K562 (cell line): ENCODE data around the gene CASP2. TPM values are rescaled to one million over a fixed set of nuclear protein-coding genes. Genes with fewer than 3 reads are reported as not detected.

Experiments
- MCM2 ChIP-seq: fragments of 450-650 bp; IDR thresholded peaks from 2 replicates; pipeline ENCODE4 v1.6.1; 2017; ENCODE audit warnings: low read depth, mild to moderate bottlenecking
- RFX5 ChIP-seq: IDR thresholded peaks from 2 replicates; pipeline ENCODE4 v1.6.1; 2011; ENCODE audit warnings: low read depth, mild to moderate bottlenecking, improper control_type of control experiment, low read length
- polyA plus RNA-seq, 8 experiments: library from polyadenylated mRNA; depleted of rRNA in 4 of 8; stranded (reverse) in 5 of 8; unstranded in 3 of 8; fragments of >200 nt; fragmentation: Nextera tagmentation in 2 of 8; fragmentation: Illumina TruSeq in 1 of 8; extraction: Ambion mirVana in 2 of 8; extraction: Trizol in 1 of 8; gene quantifications; 2 replicates each; pipeline versions ENCODE4 v1.2.1 to v1.2.3, GENCODE V29; 2011 to 2014; ENCODE audit warnings: inconsistent platforms in 1 of 8, missing spikeins in 1 of 8
- total RNA-seq, 7 experiments: library from RNA; depleted of rRNA in 6 of 7; stranded (reverse); fragments of >200 nt in 6 of 7; fragmentation: Illumina TruSeq in 2 of 7; extraction: Trizol in 2 of 7; gene quantifications; 2 replicates each; pipeline versions ENCODE4 v1.2.1 to v1.2.3, GENCODE V29; 2011 to 2021; ENCODE audit warnings: low replicate concordance in 1 of 7
- TF ChIP-seq, protein P1 (sequence below), 3 experiments: fragments of 200-800 bp in 1 of 3; fragments of 250-450 bp in 1 of 3; fragments of 450-650 bp in 1 of 3; sonication (Bioruptor Pico) in 1 of 3; sonication (Bioruptor generic) in 1 of 3; formaldehyde crosslinking in 1 of 3; IDR thresholded peaks; 2 replicates each; pipeline versions ENCODE4 v1.6.1 to v1.8.0; 2016 to 2022; ENCODE audit warnings: mild to moderate bottlenecking in 2 of 3, missing genetic modification characterization in 2 of 3, missing compliant biosample characterization in 1 of 3, moderate library complexity in 1 of 3
- TF ChIP-seq, protein P2 (sequence below): sonication (generic); formaldehyde crosslinking; IDR thresholded peaks from 2 replicates; pipeline ENCODE4 v1.8.1; 2023; ENCODE audit warnings: mild to moderate bottlenecking, missing genetic modification reagents
- TF ChIP-seq, protein P3 (sequence below): sonication (generic); formaldehyde crosslinking; IDR thresholded peaks from 2 replicates; pipeline ENCODE4 v1.4.0; 2020; ENCODE audit warnings: mild to moderate bottlenecking, missing genetic modification reagents
- TF ChIP-seq, protein P4 (sequence below): fragments of 450-650 bp; formaldehyde crosslinking; IDR thresholded peaks from 2 replicates; pipeline ENCODE4 v1.4.0; 2020; ENCODE audit warnings: mild to moderate bottlenecking, moderate library complexity
- TF ChIP-seq, protein P5 (sequence below): fragments of 450-650 bp; IDR thresholded peaks from 2 replicates; pipeline ENCODE4 v1.6.1; 2017; ENCODE audit warnings: mild to moderate bottlenecking, moderate library complexity

Gene CASP2
- total and polyA plus RNA-seq, 9 of the 15 experiments (the other 6 are each of a cell fraction or from before 2014, with no cell fraction given), result 18.8 to 64.9 (median 24.1) TPM

DNA sequence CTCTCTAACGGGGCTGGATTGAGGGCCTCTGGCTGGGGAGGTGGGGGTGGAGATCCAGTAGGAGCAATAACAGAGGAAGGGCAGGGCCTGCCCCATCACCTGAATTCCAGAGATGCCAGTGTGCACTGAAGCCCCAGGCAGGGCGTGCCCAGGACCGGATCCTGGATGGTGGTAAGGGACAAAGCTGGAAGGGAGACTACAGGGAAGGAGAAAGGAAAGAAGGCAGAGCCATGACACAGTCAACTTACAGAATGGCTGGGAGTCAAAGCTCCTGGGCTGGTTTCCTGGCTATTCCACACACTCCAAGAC is 2.7 kb upstream of the CASP2 start (continued):
- TF ChIP-seq, protein P1, sequence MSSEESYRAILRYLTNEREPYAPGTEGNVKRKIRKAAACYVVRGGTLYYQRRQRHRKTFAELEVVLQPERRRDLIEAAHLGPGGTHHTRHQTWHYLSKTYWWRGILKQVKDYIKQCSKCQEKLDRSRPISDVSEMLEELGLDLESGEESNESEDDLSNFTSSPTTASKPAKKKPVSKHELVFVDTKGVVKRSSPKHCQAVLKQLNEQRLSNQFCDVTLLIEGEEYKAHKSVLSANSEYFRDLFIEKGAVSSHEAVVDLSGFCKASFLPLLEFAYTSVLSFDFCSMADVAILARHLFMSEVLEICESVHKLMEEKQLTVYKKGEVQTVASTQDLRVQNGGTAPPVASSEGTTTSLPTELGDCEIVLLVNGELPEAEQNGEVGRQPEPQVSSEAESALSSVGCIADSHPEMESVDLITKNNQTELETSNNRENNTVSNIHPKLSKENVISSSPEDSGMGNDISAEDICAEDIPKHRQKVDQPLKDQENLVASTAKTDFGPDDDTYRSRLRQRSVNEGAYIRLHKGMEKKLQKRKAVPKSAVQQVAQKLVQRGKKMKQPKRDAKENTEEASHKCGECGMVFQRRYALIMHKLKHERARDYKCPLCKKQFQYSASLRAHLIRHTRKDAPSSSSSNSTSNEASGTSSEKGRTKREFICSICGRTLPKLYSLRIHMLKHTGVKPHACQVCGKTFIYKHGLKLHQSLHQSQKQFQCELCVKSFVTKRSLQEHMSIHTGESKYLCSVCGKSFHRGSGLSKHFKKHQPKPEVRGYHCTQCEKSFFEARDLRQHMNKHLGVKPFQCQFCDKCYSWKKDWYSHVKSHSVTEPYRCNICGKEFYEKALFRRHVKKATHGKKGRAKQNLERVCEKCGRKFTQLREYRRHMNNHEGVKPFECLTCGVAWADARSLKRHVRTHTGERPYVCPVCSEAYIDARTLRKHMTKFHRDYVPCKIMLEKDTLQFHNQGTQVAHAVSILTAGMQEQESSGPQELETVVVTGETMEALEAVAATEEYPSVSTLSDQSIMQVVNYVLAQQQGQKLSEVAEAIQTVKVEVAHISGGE (CRISPR knock-in tag; IDR thresholded peaks at IDR 0.05), result no peak
- no peak for TF ChIP-seq MCM2
- TF ChIP-seq, protein P2, sequence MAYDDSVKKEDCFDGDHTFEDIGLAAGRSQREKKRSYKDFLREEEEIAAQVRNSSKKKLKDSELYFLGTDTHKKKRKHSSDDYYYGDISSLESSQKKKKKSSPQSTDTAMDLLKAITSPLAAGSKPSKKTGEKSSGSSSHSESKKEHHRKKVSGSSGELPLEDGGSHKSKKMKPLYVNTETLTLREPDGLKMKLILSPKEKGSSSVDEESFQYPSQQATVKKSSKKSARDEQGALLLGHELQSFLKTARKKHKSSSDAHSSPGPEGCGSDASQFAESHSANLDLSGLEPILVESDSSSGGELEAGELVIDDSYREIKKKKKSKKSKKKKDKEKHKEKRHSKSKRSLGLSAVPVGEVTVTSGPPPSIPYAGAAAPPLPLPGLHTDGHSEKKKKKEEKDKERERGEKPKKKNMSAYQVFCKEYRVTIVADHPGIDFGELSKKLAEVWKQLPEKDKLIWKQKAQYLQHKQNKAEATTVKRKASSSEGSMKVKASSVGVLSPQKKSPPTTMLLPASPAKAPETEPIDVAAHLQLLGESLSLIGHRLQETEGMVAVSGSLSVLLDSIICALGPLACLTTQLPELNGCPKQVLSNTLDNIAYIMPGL (CRISPR knock-in tag), result no peak; the same call in 1 of the 2 replicates
- TF ChIP-seq, protein P3, sequence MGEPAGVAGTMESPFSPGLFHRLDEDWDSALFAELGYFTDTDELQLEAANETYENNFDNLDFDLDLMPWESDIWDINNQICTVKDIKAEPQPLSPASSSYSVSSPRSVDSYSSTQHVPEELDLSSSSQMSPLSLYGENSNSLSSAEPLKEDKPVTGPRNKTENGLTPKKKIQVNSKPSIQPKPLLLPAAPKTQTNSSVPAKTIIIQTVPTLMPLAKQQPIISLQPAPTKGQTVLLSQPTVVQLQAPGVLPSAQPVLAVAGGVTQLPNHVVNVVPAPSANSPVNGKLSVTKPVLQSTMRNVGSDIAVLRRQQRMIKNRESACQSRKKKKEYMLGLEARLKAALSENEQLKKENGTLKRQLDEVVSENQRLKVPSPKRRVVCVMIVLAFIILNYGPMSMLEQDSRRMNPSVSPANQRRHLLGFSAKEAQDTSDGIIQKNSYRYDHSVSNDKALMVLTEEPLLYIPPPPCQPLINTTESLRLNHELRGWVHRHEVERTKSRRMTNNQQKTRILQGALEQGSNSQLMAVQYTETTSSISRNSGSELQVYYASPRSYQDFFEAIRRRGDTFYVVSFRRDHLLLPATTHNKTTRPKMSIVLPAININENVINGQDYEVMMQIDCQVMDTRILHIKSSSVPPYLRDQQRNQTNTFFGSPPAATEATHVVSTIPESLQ (CRISPR knock-in tag), result no peak
- TF ChIP-seq, protein P4, sequence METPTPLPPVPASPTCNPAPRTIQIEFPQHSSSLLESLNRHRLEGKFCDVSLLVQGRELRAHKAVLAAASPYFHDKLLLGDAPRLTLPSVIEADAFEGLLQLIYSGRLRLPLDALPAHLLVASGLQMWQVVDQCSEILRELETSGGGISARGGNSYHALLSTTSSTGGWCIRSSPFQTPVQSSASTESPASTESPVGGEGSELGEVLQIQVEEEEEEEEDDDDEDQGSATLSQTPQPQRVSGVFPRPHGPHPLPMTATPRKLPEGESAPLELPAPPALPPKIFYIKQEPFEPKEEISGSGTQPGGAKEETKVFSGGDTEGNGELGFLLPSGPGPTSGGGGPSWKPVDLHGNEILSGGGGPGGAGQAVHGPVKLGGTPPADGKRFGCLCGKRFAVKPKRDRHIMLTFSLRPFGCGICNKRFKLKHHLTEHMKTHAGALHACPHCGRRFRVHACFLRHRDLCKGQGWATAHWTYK, result no peak
- TF ChIP-seq, protein P5, sequence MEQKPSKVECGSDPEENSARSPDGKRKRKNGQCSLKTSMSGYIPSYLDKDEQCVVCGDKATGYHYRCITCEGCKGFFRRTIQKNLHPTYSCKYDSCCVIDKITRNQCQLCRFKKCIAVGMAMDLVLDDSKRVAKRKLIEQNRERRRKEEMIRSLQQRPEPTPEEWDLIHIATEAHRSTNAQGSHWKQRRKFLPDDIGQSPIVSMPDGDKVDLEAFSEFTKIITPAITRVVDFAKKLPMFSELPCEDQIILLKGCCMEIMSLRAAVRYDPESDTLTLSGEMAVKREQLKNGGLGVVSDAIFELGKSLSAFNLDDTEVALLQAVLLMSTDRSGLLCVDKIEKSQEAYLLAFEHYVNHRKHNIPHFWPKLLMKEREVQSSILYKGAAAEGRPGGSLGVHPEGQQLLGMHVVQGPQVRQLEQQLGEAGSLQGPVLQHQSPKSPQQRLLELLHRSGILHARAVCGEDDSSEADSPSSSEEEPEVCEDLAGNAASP, result no peak
- no peak for TF ChIP-seq RFX5
